H1 (cell line): Measurements from ENCODE around the gene ADGRV1. TPM values are rescaled to one million over a fixed set of nuclear protein-coding genes. Genes with fewer than 3 reads are reported as not detected.

ENCODE experiments used
- CTCF ChIA-PET: fragments of 300-600 bp; sonication (Branson Sonifier 250); formaldehyde crosslinking; loops from one replicate; lab custom pipeline; 2021; ENCODE audit not compliant: partially characterized antibody; lab: Charles Lee
- POLR2A ChIA-PET: fragments of 300-600 bp; sonication (Branson Sonifier 250); formaldehyde crosslinking; loops from one replicate; lab custom pipeline; 2021; ENCODE audit warnings: inconsistent platforms; ENCODE audit not compliant: partially characterized antibody; lab: Charles Lee
- DNase-seq, 2 experiments: peaks; one replicate each; pipeline versions ENCODE4 v3.0.0 to v3.0.0-alpha.2; 2010 to 2022; ENCODE audit warnings: low spot score in 2 of 2, low read depth in 1 of 2, mixed read lengths in 1 of 2
- FAIRE-seq: peaks from 2 replicates; lab custom pipeline; 2011; peaks lifted over from hg19 to GRCh38; lab: Jason Lieb, UNC
- H2AFZ ChIP-seq: 2 replicates; pipeline ENCODE4 v1.8.1; 2012; ENCODE audit warnings: low read length, inconsistent platforms
- H2AK5ac ChIP-seq: 2 replicates; pipeline ENCODE4 v1.6.1; 2013; ENCODE audit warnings: low read depth, low read length
- H2BK120ac ChIP-seq: replicated peaks from 2 replicates; pipeline ENCODE3; 2013; ENCODE audit warnings: low read depth, low read length, inconsistent platforms
- H2BK12ac ChIP-seq: 2 replicates; pipeline ENCODE4 v1.6.1; 2013; ENCODE audit warnings: low read depth, low read length
- H2BK15ac ChIP-seq: 2 replicates; pipeline ENCODE4 v1.6.1; 2013; ENCODE audit warnings: low read length
- H2BK20ac ChIP-seq: 2 replicates; pipeline ENCODE4 v1.6.1; 2013; ENCODE audit warnings: low read length
- H2BK5ac ChIP-seq: 2 replicates; pipeline ENCODE4 v1.6.1; 2013; ENCODE audit warnings: low read depth, low read length
- H3K14ac ChIP-seq: 2 replicates; pipeline ENCODE4 v1.6.1; 2013; ENCODE audit warnings: inconsistent platforms; ENCODE audit not compliant: insufficient read length
- H3K18ac ChIP-seq: 2 replicates; pipeline ENCODE4 v1.6.1; 2013; ENCODE audit warnings: low read length; ENCODE audit errors: extremely low read depth
- H3K23ac ChIP-seq: 2 replicates; pipeline ENCODE4 v1.6.1; 2013; ENCODE audit warnings: inconsistent platforms; ENCODE audit not compliant: insufficient read length
- H3K23me2 ChIP-seq: 2 replicates; pipeline ENCODE4 v1.6.1; 2013; ENCODE audit warnings: low read depth, low read length
- H3K27ac ChIP-seq: 2 replicates; pipeline ENCODE4 v1.6.1; 2011; ENCODE audit warnings: low read depth, low read length, inconsistent platforms
- H3K27me3 ChIP-seq, 4 experiments: replicated peaks in 1 of 4; 1 replicate in 1 of 4; 2 replicates in 3 of 4; pipeline versions ENCODE4 v1.6.1 to v1.8.1; 2011 to 2013; ENCODE audit warnings: low read length in 3 of 4, mild to moderate bottlenecking in 3 of 4, inconsistent platforms in 2 of 4, mixed read lengths in 2 of 4, moderate library complexity in 1 of 4; ENCODE audit not compliant: control insufficient read depth in 3 of 4, insufficient read depth in 3 of 4; ENCODE audit errors: extremely low read depth in 1 of 4
- H3K36me3 ChIP-seq, 4 experiments: 2 replicates each; pipeline versions ENCODE4 v1.6.1 to v1.8.1; 2011 to 2013; ENCODE audit warnings: mild to moderate bottlenecking in 4 of 4, low read length in 3 of 4, moderate library complexity in 2 of 4, control low read depth in 1 of 4, inconsistent platforms in 1 of 4; ENCODE audit not compliant: insufficient read depth in 4 of 4, control insufficient read depth in 2 of 4
- H3K4ac ChIP-seq: replicated peaks from 2 replicates; pipeline ENCODE3; 2013; ENCODE audit warnings: low read length, low read depth, mixed read lengths, inconsistent platforms; ENCODE audit not compliant: insufficient read length
- H3K4me1 ChIP-seq, 4 experiments: replicated peaks in 1 of 4; 1 replicate in 1 of 4; 2 replicates in 3 of 4; pipeline versions ENCODE4 v1.6.1 to v1.8.1; 2011 to 2013; ENCODE audit warnings: low read length in 3 of 4, inconsistent platforms in 2 of 4, mixed read lengths in 1 of 4; ENCODE audit not compliant: insufficient read depth in 4 of 4, control insufficient read depth in 3 of 4
- H3K4me2 ChIP-seq, 2 experiments: 2 replicates each; pipeline versions ENCODE4 v1.6.1 to v1.8.1; 2011 to 2013; ENCODE audit warnings: low read depth in 2 of 2, low read length in 2 of 2, control low read depth in 1 of 2, inconsistent platforms in 1 of 2, mild to moderate bottlenecking in 1 of 2; ENCODE audit not compliant: insufficient read depth in 1 of 2
- H3K4me3 ChIP-seq, 4 experiments: fragments of 200-600, 300-600 bp in 1 of 4; sonication (generic), shearing (Covaris generic), sonication (Bioruptor Twin) in 1 of 4; 2 replicates each; pipeline versions ENCODE4 v1.5.1 to v1.8.1; 2011 to 2016; ENCODE audit warnings: low read length in 4 of 4, low read depth in 3 of 4, control low read depth in 2 of 4, inconsistent platforms in 2 of 4, mild to moderate bottlenecking in 2 of 4, mixed read lengths in 1 of 4, moderate library complexity in 1 of 4; ENCODE audit not compliant: insufficient read depth in 2 of 4; ENCODE audit errors: extremely low read depth in 1 of 4
- H3K56ac ChIP-seq: replicated peaks from 2 replicates; pipeline ENCODE3; 2013; ENCODE audit warnings: low read depth, mild to moderate bottlenecking, mixed read lengths, low read length, inconsistent platforms; ENCODE audit not compliant: insufficient read length
- H3K79me1 ChIP-seq: 2 replicates; pipeline ENCODE4 v1.6.1; 2013; ENCODE audit warnings: low read depth, low read length, control low read depth
- H3K79me2 ChIP-seq, 2 experiments: 2 replicates each; pipeline versions ENCODE4 v1.6.1 to v1.8.1; 2012 to 2013; ENCODE audit warnings: low read length in 2 of 2, mild to moderate bottlenecking in 2 of 2, inconsistent platforms in 1 of 2; ENCODE audit not compliant: insufficient read depth in 2 of 2, control insufficient read depth in 1 of 2
- H3K9ac ChIP-seq, 4 experiments: replicated peaks in 1 of 4; 1 replicate in 1 of 4; 2 replicates in 3 of 4; pipeline versions ENCODE4 v1.6.1 to v1.8.1; 2011 to 2013; ENCODE audit warnings: low read depth in 3 of 4, low read length in 3 of 4, control low read depth in 2 of 4, mild to moderate bottlenecking in 2 of 4, moderate library complexity in 2 of 4, inconsistent platforms in 1 of 4; ENCODE audit errors: extremely low read depth in 1 of 4
- H3K9me3 ChIP-seq, 2 experiments: 2 replicates each; pipeline versions ENCODE4 v1.6.1 to v1.8.1; 2012 to 2013; ENCODE audit warnings: mild to moderate bottlenecking in 2 of 2, moderate library complexity in 2 of 2, control low read depth in 1 of 2, inconsistent platforms in 1 of 2, low read depth in 1 of 2, low read length in 1 of 2, mixed read lengths in 1 of 2; ENCODE audit not compliant: insufficient read depth in 2 of 2
- H4K20me1 ChIP-seq, 2 experiments: replicated peaks in 1 of 2; 2 replicates each; pipeline versions ENCODE3 to v1.8.1; 2011 to 2013; ENCODE audit warnings: inconsistent platforms in 2 of 2, low read length in 2 of 2, mild to moderate bottlenecking in 1 of 2; ENCODE audit not compliant: insufficient read depth in 2 of 2, control insufficient read depth in 1 of 2
- H4K5ac ChIP-seq: 2 replicates; pipeline ENCODE4 v1.6.1; 2013; ENCODE audit warnings: low read length, low read depth, mixed read lengths, inconsistent platforms; ENCODE audit not compliant: insufficient read length
- H4K8ac ChIP-seq: 2 replicates; pipeline ENCODE4 v1.8.0; 2013; ENCODE audit warnings: mild to moderate bottlenecking, moderate library complexity, low read length, inconsistent platforms; ENCODE audit not compliant: insufficient read depth; ENCODE audit errors: extremely low read depth
- H4K91ac ChIP-seq: replicated peaks from 2 replicates; pipeline ENCODE3; 2013; ENCODE audit warnings: low read length, mixed read lengths, inconsistent platforms; ENCODE audit not compliant: insufficient read length
- BACH1 ChIP-seq: IDR thresholded peaks from 2 replicates; pipeline ENCODE4 v1.6.1; 2012; ENCODE audit warnings: low read length, improper control_type of control experiment
- CEBPB ChIP-seq: IDR thresholded peaks from 2 replicates; pipeline ENCODE4 v1.6.1; 2012; ENCODE audit warnings: low read depth, low read length
- CREB1 ChIP-seq: IDR thresholded peaks from 2 replicates; pipeline ENCODE4 v1.6.1; 2012; ENCODE audit warnings: inconsistent platforms
- EZH2 ChIP-seq: fragments of 200-600 bp; sonication (generic); IDR thresholded peaks from 2 replicates; pipeline ENCODE4 v1.7.1; 2012; ENCODE audit warnings: low read depth, mild to moderate bottlenecking, moderate library complexity, low read length, inconsistent platforms; ENCODE audit not compliant: severe bottlenecking
- MAFK ChIP-seq: IDR thresholded peaks from 2 replicates; pipeline ENCODE4 v1.6.1; 2012; ENCODE audit warnings: low read depth, mild to moderate bottlenecking, improper control_type of control experiment, low read length
- PHF8 ChIP-seq: fragments of 200-600 bp; sonication (generic); conservative IDR thresholded peaks from 2 replicates; pipeline ENCODE4 v1.7.1; 2012; ENCODE audit warnings: low read depth, mild to moderate bottlenecking, inconsistent platforms, low read length, moderate library complexity
- POU5F1 ChIP-seq: IDR thresholded peaks from 2 replicates; pipeline ENCODE4 v1.6.1; 2011; ENCODE audit warnings: low read depth, mild to moderate bottlenecking, low read length, moderate library complexity
- RAD21 ChIP-seq, 2 experiments: IDR thresholded peaks in 1 of 2; conservative IDR thresholded peaks in 1 of 2; 2 replicates each; pipeline ENCODE4 v1.6.1; 2011; ENCODE audit warnings: low read depth in 2 of 2, low read length in 2 of 2, improper control_type of control experiment in 1 of 2, inconsistent platforms in 1 of 2, mild to moderate bottlenecking in 1 of 2, moderate library complexity in 1 of 2
- SIX5 ChIP-seq: IDR thresholded peaks from 2 replicates; pipeline ENCODE4 v1.6.1; 2011; ENCODE audit warnings: mild to moderate bottlenecking, low read depth, low read length
- TEAD4 ChIP-seq: IDR thresholded peaks from 2 replicates; pipeline ENCODE4 v1.6.1; 2012; ENCODE audit warnings: low read depth, low read length, inconsistent platforms, mixed read lengths
- WGBS, 2 experiments: shearing (Covaris generic) in 1 of 2; methylation state at CpG; one replicate each; pipeline versions ENCODE4 v1.1.6 to v1.1.7; 2013 to 2015; ENCODE audit warnings: low lambda C conversion rate in 2 of 2, mixed read lengths in 2 of 2, inconsistent platforms in 1 of 2, low coverage in 1 of 2, missing lambda C conversion rate in 1 of 2; ENCODE audit not compliant: insufficient replicate concordance in 2 of 2, insufficient coverage in 1 of 2, insufficient read length in 1 of 2; ENCODE audit errors: extremely low coverage in 1 of 2, missing lambda C conversion rate in 1 of 2; 5-methylcytosine and 5-hydroxymethylcytosine counted together
- polyA plus RNA-seq, 7 experiments: library from polyadenylated mRNA; depleted of rRNA in 3 of 7; stranded (reverse) in 5 of 7; unstranded in 2 of 7; fragments of >200 nt in 5 of 7; fragments of 200-250 nt in 2 of 7; gene quantifications; 1 replicate in 5 of 7; 2 replicates in 1 of 7; 4 replicates in 1 of 7; pipeline versions ENCODE4 v1.2.1 to v1.2.3, GENCODE V29; 2011 to 2013; ENCODE audit warnings: missing spikeins in 2 of 7, mixed read lengths in 2 of 7
- total RNA-seq: library from RNA; stranded (reverse); fragmentation: NEBNext Ultra II Directional; extraction: Animal tissue kit (Norgen Biotek cat#: 25700); gene quantifications from 2 replicates; pipeline ENCODE4 v1.2.1, GENCODE V29; 2021

ADGRV1 gene
- total and polyA plus RNA-seq, 2 of the 8 experiments (the other 6 are each of a cell fraction or from before 2014, with no cell fraction given): 53.1 to 62.2 TPM

- Histone ChIP-seq H3K36me3 (no peaks in the 10 kb centered on the region), H4K91ac (no peak overlapping the region), H2BK15ac (no peak overlapping the region), H3K4me1 (peaks cover 0 to 10% (median 3%) of the 10 kb centered on the region in 4 experiments; a peak in 4 of 7 replicates), H2BK5ac (no peak overlapping the region), H4K5ac (no peak overlapping the region), H3K9ac (no peak overlapping the region), H3K4me2 (no peak overlapping the region), H3K79me2 (no peaks in the 10 kb centered on the region), H3K23me2 (no peaks in the 10 kb centered on the region), H3K4ac (no peak overlapping the region), H3K18ac (no peak overlapping the region), H2BK120ac (no peak overlapping the region), H3K14ac (no peak overlapping the region), H3K9me3 (no peaks in the 10 kb centered on the region), H2BK12ac (no peak overlapping the region), H3K56ac (no peak overlapping the region), H2AFZ (no peak overlapping the region), H4K8ac (no peak overlapping the region), H3K79me1 (no peaks in the 10 kb centered on the region), H3K27me3 (no peaks in the 10 kb centered on the region), H2AK5ac (no peak overlapping the region), H3K4me3 (no peak overlapping the region), H4K20me1 (no peaks in the 10 kb centered on the region), H2BK20ac (no peak overlapping the region), H3K27ac (no peak overlapping the region), H3K23ac (no peak overlapping the region)
- WGBS, 2 experiments: 97% methylated on average over 2 of the region's 2 CpGs; no CpG with 5 or more reads in 1 of the 2 experiments
- DNase-seq (no peak), FAIRE-seq (no peak)
- ChIA-PET POLR2A (no interaction called here), CTCF (interaction anchor here (0.7 to 1.5 kb wide), 2 partner anchors 24 to 234 kb away, joined by 3 to 5 read pairs; no protein-coding TSS in a partner anchor)
- no peak for TF ChIP-seq CREB1
- TF ChIP-seq RAD21 (IDR thresholded peaks at IDR 0.05 in 1 of 2, conservative IDR thresholded peaks at IDR 0.05 in 1 of 2; ENCODE audit: low read depth in 2 of 2, low read length in 2 of 2): no peak
- TF ChIP-seq EZH2: no peak
- TF ChIP-seq BACH1: no peak
- no peak for TF ChIP-seq CEBPB
- TF ChIP-seq POU5F1: no peak
- TF ChIP-seq TEAD4: no peak
- no peak for TF ChIP-seq MAFK
- no peak for TF ChIP-seq SIX5
- TF ChIP-seq PHF8: no peak
Measured at GRCh38 chr5:90549729-90550275, 8.8 kb upstream of the ADGRV1 start.
